GM23338 (cell line): ENCODE measurements around the gene PLAAT5. TPM values are rescaled to one million over a fixed set of nuclear protein-coding genes. Genes with fewer than 3 reads are reported as not detected.

Experiments
- ATAC-seq: fragments of 200-7000 bp; cut with Tn5 transposase; 3 replicates; pipeline ENCODE4 v1.9.1; 2020
- DNase-seq: peaks from one replicate; pipeline ENCODE4 v3.0.0-alpha.2; 2015; ENCODE audit warnings: low spot score
- H2AFZ ChIP-seq: fragments of 200-600 bp; sonication (generic); 2 replicates; pipeline ENCODE4 v1.8.0; 2016; ENCODE audit warnings: antibody characterized with exemption, mild to moderate bottlenecking, moderate library complexity
- H3F3A ChIP-seq: fragments of 200-600 bp; sonication (generic); replicated peaks from 2 replicates; pipeline ENCODE4 v1.8.0; 2017; ENCODE audit warnings: antibody characterized with exemption, mixed run types, low read depth
- H3K27ac ChIP-seq: fragments of 200-600 bp; sonication (generic); 2 replicates; pipeline ENCODE4 v1.6.1; 2016; ENCODE audit warnings: low read depth
- H3K27me3 ChIP-seq: fragments of 200-600 bp; sonication (generic); 2 replicates; pipeline ENCODE4 v1.8.0; 2016; ENCODE audit warnings: mild to moderate bottlenecking, mixed run types, moderate library complexity; ENCODE audit not compliant: insufficient read depth
- H3K36me3 ChIP-seq: fragments of 200-600 bp; sonication (generic); 2 replicates; pipeline ENCODE4 v1.8.0; 2016; ENCODE audit warnings: mild to moderate bottlenecking; ENCODE audit not compliant: insufficient read depth
- H3K4me1 ChIP-seq: fragments of 200-600 bp; sonication (generic); 2 replicates; pipeline ENCODE4 v1.8.0; 2016; ENCODE audit warnings: mild to moderate bottlenecking, moderate library complexity; ENCODE audit not compliant: insufficient read depth
- H3K4me2 ChIP-seq: fragments of 200-600 bp; sonication (generic); 2 replicates; pipeline ENCODE4 v1.7.1; 2017; ENCODE audit warnings: mixed run types
- H3K4me3 ChIP-seq: fragments of 200-600 bp; sonication (generic); 2 replicates; pipeline ENCODE4 v1.6.1; 2016; ENCODE audit warnings: mixed run types
- H3K79me2 ChIP-seq: fragments of 200-600 bp; sonication (generic); replicated peaks from 2 replicates; pipeline ENCODE4 v1.8.0; 2017; ENCODE audit warnings: mild to moderate bottlenecking; ENCODE audit not compliant: insufficient read depth
- H3K9me2 ChIP-seq: fragments of 200-600 bp; sonication (generic); 2 replicates; pipeline ENCODE4 v1.8.0; 2017; ENCODE audit not compliant: insufficient read depth
- H4K20me1 ChIP-seq: fragments of 200-600 bp; sonication (generic); replicated peaks from 2 replicates; pipeline ENCODE4 v1.8.0; 2017; ENCODE audit warnings: mild to moderate bottlenecking; ENCODE audit not compliant: insufficient read depth
- H3K27ac Mint-ChIP-seq: 2 replicates; pipeline ENCODE4 v1.8.0; 2020; ENCODE audit warnings: inconsistent platforms, mild to moderate bottlenecking, moderate library complexity, mixed read lengths
- H3K27me3 Mint-ChIP-seq: 3 replicates; pipeline ENCODE4 v1.8.0; 2022; ENCODE audit warnings: low read depth, mild to moderate bottlenecking, moderate library complexity, mixed read lengths, inconsistent platforms; ENCODE audit not compliant: insufficient read depth, poor library complexity
- H3K36me3 Mint-ChIP-seq: 3 replicates; pipeline ENCODE4 v1.8.0; 2021; ENCODE audit warnings: low read depth, mild to moderate bottlenecking, inconsistent platforms, moderate library complexity, mixed read lengths
- H3K4me1 Mint-ChIP-seq: 3 replicates; pipeline ENCODE4 v1.8.0; 2020; ENCODE audit warnings: mild to moderate bottlenecking, inconsistent platforms, mixed read lengths
- H3K4me3 Mint-ChIP-seq: 3 replicates; pipeline ENCODE4 v1.8.0; 2021; ENCODE audit warnings: moderate library complexity, mild to moderate bottlenecking, inconsistent platforms, mixed read lengths
- H3K9me3 Mint-ChIP-seq: 3 replicates; pipeline ENCODE4 v1.8.0; 2020; ENCODE audit warnings: moderate library complexity, mild to moderate bottlenecking, inconsistent platforms, mixed read lengths
- CREB1 ChIP-seq: fragments of 250-450 bp; sonication (Bioruptor Pico); IDR thresholded peaks from 2 replicates; pipeline ENCODE4 v1.5.0; 2020; ENCODE audit warnings: low read depth, mild to moderate bottlenecking, moderate library complexity
- EZH2 ChIP-seq: fragments of 200-600 bp; sonication (generic); IDR thresholded peaks from one replicate; pipeline ENCODE4 v1.8.0; 2017; ENCODE audit warnings: antibody characterized with exemption, mild to moderate bottlenecking, low read depth; ENCODE audit not compliant: unreplicated experiment
- JUNB ChIP-seq: IDR thresholded peaks from one replicate; pipeline ENCODE4 v1.6.1; 2016; ENCODE audit warnings: antibody characterized with exemption; ENCODE audit not compliant: unreplicated experiment
- NANOG ChIP-seq: IDR thresholded peaks from 2 replicates; pipeline ENCODE4 v1.6.1; 2016; ENCODE audit warnings: antibody characterized with exemption, borderline replicate concordance
- POLR2AphosphoS5 ChIP-seq: IDR thresholded peaks from 2 replicates; pipeline ENCODE4 v1.6.1; 2016; ENCODE audit warnings: antibody characterized with exemption, low read depth
- ZNF331 ChIP-seq: fragments of 250-450 bp; sonication (Bioruptor Pico); IDR thresholded peaks from 2 replicates; pipeline ENCODE4 v1.5.0; 2020; ENCODE audit warnings: low read depth, mild to moderate bottlenecking, moderate library complexity
- long read RNA-seq: library from polyadenylated mRNA; unstranded; transcript quantifications from one replicate; pipeline ENCODE4 v2.0.0, GENCODE V29; 2020; ENCODE audit not compliant: unreplicated experiment
- polyA plus RNA-seq: library from polyadenylated mRNA; unstranded; fragments of >200 nt; fragmentation: Nextera tagmentation; extraction: Ambion mirVana; gene quantifications from 2 replicates; pipeline ENCODE4 v1.2.1, GENCODE V29; 2016
- total RNA-seq: library from RNA; depleted of rRNA; stranded (reverse); fragments of >200 nt; shearing (Covaris generic); gene quantifications from 2 replicates; pipeline ENCODE4 v1.2.3, GENCODE V29; 2014; rRNA removed
- TF ChIP-seq, protein P1 (sequence below): fragments of 250-450 bp; sonication (Bioruptor Pico); IDR thresholded peaks from 2 replicates; pipeline ENCODE4 v1.5.0; 2020; ENCODE audit warnings: mild to moderate bottlenecking, moderate library complexity
- TF ChIP-seq, protein P2 (sequence below), 2 experiments: fragments of 200-600 bp in 1 of 2; sonication (generic) in 1 of 2; conservative IDR thresholded peaks; 2 replicates each; pipeline versions ENCODE4 v1.5.1 to v1.6.1; 2016 to 2017; ENCODE audit warnings: antibody characterized with exemption in 2 of 2, low read depth in 2 of 2, mild to moderate bottlenecking in 2 of 2, moderate library complexity in 1 of 2

The PLAAT5 gene, protein sequence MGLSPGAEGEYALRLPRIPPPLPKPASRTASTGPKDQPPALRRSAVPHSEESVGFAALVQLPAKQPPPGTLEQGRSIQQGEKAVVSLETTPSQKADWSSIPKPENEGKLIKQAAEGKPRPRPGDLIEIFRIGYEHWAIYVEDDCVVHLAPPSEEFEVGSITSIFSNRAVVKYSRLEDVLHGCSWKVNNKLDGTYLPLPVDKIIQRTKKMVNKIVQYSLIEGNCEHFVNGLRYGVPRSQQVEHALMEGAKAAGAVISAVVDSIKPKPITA
- total RNA-seq, result 10.4 and 11.6 TPM in 2 replicates
- polyA plus RNA-seq, result 7.5 and 7.7 TPM in 2 replicates
- long read RNA-seq, partial matches to known transcripts, result 1 of 1 reads
- long read RNA-seq, other reads (novel, unspliced or antisense), result 0 of 1 reads

DNA sequence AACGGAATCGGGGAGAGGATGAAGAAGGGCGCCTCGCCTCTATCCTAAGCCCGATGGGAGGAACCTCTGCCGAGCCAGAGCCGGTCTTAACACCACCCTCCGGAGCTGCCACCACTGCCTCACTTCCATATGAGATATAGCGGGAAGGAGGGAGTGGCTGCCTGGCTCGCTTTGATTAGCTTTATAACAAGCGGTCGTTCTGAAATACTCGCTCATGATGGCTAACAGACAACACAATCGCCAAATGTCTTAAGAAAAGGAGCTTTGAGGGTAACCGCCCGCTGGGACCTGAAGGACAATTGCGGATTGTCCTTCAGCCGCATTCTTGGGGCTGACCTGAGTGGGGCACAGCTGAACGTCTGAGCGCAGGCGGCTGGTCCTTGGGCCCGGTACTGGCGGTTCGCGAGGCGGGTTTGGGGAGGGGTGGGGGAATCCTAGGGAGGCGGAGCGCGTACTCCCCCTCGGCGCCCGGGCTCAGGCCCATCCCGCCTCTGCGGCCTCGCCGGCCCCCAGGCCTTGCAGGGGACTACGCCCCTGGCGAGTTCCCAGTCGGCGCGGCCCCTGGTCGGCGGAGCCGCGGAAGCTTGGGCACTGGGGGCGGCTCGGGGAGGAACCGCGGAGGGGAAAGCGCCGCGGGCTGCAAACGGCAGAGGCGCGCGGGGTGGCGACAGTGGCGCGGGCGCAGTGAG lies at the start of gene PLAAT5:
TSS of gene PLAAT5 (minus strand) at position 617 of the 689 bp plus-strand sequence. CDS start at position 484, 133 bp downstream.
- peaks cover 35% of the 10 kb centered on the region for H3K4me1 ChIP-seq

DNA sequence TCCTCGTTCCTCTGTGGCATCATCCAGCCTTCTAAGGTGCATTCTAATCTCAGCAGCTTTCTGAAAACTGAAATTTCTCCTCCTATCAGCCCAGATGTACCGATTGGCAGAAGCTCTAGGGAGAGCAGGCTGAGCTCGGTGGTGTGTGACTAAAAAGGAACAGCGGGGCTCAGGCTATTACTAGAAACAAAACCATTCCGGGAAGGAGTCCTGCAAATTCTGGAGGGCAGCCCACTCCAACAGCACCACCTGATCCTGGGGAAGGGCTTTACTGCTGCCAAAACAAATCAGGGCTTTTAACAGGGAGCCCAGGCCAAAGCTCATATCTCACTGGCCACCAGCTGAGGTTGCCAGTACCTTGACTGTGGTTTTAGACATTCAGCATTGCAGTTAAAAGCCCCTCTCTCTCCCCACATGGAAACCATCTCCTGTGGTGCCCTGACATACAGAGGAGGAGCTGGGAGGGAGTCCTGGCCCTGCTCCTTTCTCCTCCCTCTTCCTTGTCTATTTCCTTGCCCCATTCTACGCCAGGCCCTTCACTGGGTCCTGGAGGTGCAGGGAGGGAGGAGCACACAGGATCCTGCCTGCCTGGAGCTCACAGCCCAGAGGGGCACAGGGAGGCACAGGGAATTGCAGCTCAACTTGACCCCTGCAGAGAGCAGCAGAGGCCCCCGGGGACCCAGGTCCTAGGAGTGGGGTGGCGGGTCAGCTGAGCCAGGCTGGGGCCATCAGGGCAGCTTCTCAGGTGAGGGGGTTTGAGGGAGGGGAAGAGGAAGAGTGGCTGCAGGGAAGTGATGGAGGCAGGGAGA lies 46.5 kb upstream of the PLAAT5 start:
- no peak for DNase-seq
- no peaks in the 10 kb centered on the region for H3K27me3 ChIP-seq
- no peak overlapping the region for H3K4me3 Mint-ChIP-seq
- H3K27ac ChIP-seq, result no peak overlapping the region
- no peaks in the 10 kb centered on the region for H3K79me2 ChIP-seq
- no peaks in the 10 kb centered on the region; the same call in 2 of the 3 replicates for H3K36me3 Mint-ChIP-seq
- no peaks in the 10 kb centered on the region for H3K9me3 Mint-ChIP-seq
- no peak overlapping the region for H2AFZ ChIP-seq
- H3K27me3 Mint-ChIP-seq, result peaks cover 10% of the 10 kb centered on the region
- no peaks in the 10 kb centered on the region for H4K20me1 ChIP-seq
- no peak overlapping the region for H3K4me2 ChIP-seq
- H3K4me1 Mint-ChIP-seq, result peaks cover 21% of the 10 kb centered on the region
- H3K9me2 ChIP-seq, result peaks cover 9% of the 10 kb centered on the region; the same call in 1 of the 2 replicates
- H3K4me3 ChIP-seq, result no peak overlapping the region
- H3F3A ChIP-seq, result 0 out of 2 replicates have a peak, but pooled peaks cover 8% of the 10 kb centered on the region
- ATAC-seq, result peak; percentile 14; the same call in 1 of the 3 replicates
- H3K36me3 ChIP-seq, result no peaks in the 10 kb centered on the region
- H3K4me1 ChIP-seq, result peaks cover 10% of the 10 kb centered on the region
- H3K27ac Mint-ChIP-seq, result no peak overlapping the region
- no peak for TF ChIP-seq CREB1 (CRISPR knock-in tag)
- TF ChIP-seq, protein P1, sequence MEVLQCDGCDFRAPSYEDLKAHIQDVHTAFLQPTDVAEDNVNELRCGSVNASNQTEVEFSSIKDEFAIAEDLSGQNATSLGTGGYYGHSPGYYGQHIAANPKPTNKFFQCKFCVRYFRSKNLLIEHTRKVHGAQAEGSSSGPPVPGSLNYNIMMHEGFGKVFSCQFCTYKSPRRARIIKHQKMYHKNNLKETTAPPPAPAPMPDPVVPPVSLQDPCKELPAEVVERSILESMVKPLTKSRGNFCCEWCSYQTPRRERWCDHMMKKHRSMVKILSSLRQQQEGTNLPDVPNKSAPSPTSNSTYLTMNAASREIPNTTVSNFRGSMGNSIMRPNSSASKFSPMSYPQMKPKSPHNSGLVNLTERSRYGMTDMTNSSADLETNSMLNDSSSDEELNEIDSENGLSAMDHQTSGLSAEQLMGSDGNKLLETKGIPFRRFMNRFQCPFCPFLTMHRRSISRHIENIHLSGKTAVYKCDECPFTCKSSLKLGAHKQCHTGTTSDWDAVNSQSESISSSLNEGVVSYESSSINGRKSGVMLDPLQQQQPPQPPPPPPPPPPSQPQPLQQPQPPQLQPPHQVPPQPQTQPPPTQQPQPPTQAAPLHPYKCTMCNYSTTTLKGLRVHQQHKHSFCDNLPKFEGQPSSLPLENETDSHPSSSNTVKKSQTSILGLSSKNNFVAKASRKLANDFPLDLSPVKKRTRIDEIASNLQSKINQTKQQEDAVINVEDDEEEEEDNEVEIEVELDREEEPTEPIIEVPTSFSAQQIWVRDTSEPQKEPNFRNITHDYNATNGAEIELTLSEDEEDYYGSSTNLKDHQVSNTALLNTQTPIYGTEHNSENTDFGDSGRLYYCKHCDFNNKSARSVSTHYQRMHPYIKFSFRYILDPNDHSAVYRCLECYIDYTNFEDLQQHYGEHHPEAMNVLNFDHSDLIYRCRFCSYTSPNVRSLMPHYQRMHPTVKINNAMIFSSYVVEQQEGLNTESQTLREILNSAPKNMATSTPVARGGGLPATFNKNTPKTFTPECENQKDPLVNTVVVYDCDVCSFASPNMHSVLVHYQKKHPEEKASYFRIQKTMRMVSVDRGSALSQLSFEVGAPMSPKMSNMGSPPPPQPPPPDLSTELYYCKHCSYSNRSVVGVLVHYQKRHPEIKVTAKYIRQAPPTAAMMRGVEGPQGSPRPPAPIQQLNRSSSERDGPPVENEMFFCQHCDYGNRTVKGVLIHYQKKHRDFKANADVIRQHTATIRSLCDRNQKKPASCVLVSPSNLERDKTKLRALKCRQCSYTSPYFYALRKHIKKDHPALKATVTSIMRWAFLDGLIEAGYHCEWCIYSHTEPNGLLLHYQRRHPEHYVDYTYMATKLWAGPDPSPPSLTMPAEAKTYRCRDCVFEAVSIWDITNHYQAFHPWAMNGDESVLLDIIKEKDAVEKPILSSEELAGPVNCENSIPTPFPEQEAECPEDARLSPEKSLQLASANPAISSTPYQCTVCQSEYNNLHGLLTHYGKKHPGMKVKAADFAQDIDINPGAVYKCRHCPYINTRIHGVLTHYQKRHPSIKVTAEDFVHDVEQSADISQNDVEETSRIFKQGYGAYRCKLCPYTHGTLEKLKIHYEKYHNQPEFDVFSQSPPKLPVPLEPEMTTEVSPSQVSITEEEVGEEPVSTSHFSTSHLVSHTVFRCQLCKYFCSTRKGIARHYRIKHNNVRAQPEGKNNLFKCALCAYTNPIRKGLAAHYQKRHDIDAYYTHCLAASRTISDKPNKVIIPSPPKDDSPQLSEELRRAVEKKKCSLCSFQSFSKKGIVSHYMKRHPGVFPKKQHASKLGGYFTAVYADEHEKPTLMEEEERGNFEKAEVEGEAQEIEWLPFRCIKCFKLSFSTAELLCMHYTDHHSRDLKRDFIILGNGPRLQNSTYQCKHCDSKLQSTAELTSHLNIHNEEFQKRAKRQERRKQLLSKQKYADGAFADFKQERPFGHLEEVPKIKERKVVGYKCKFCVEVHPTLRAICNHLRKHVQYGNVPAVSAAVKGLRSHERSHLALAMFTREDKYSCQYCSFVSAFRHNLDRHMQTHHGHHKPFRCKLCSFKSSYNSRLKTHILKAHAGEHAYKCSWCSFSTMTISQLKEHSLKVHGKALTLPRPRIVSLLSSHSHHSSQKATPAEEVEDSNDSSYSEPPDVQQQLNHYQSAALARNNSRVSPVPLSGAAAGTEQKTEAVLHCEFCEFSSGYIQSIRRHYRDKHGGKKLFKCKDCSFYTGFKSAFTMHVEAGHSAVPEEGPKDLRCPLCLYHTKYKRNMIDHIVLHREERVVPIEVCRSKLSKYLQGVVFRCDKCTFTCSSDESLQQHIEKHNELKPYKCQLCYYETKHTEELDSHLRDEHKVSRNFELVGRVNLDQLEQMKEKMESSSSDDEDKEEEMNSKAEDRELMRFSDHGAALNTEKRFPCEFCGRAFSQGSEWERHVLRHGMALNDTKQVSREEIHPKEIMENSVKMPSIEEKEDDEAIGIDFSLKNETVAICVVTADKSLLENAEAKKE (CRISPR knock-in tag), result no peak
- no peak for TF ChIP-seq POLR2AphosphoS5
- no peak for TF ChIP-seq NANOG
- TF ChIP-seq, protein P2, sequence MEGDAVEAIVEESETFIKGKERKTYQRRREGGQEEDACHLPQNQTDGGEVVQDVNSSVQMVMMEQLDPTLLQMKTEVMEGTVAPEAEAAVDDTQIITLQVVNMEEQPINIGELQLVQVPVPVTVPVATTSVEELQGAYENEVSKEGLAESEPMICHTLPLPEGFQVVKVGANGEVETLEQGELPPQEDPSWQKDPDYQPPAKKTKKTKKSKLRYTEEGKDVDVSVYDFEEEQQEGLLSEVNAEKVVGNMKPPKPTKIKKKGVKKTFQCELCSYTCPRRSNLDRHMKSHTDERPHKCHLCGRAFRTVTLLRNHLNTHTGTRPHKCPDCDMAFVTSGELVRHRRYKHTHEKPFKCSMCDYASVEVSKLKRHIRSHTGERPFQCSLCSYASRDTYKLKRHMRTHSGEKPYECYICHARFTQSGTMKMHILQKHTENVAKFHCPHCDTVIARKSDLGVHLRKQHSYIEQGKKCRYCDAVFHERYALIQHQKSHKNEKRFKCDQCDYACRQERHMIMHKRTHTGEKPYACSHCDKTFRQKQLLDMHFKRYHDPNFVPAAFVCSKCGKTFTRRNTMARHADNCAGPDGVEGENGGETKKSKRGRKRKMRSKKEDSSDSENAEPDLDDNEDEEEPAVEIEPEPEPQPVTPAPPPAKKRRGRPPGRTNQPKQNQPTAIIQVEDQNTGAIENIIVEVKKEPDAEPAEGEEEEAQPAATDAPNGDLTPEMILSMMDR (conservative IDR thresholded peaks at IDR 0.05; ENCODE audit: low read depth in 2 of 2), result no peak
- TF ChIP-seq JUNB, result no peak
- TF ChIP-seq EZH2, result no peak
- TF ChIP-seq ZNF331 (CRISPR knock-in tag), result no peak

More for the DNA sequence above, at the start of gene PLAAT5:
- TF ChIP-seq EZH2, result no peak
- TF ChIP-seq POLR2AphosphoS5, result peak; percentile 40; the same call in 1 of the 2 replicates
- Histone ChIP-seq H3K9me2 (no peaks in the 10 kb centered on the region), H3F3A (peaks cover 13% of the 10 kb centered on the region; the same call in 1 of the 2 replicates), H3K27me3 (peaks cover 7% of the 10 kb centered on the region; the same call in 1 of the 2 replicates), H3K79me2 (0 out of 2 replicates have a peak, but pooled peaks cover under 1% of the 10 kb centered on the region), H2AFZ (peak within 1 kb of the TSS; percentile 89), H3K36me3 (peaks cover 7% of the 10 kb centered on the region; the same call in 1 of the 2 replicates), H3K4me2 (peak within 1 kb of the TSS; percentile 86), H3K27ac (peak within 1 kb of the TSS; percentile 47), H3K4me3 (peak within 1 kb of the TSS; percentile 75), H4K20me1 (no peaks in the 10 kb centered on the region)
- Mint-ChIP-seq H3K4me3 (peak within 1 kb of the TSS; percentile 89), H3K36me3 (peaks cover 19% of the 10 kb centered on the region), H3K27ac (no peak within 1 kb of the TSS), H3K4me1 (peaks cover 17% of the 10 kb centered on the region), H3K9me3 (peaks cover 21% of the 10 kb centered on the region), H3K27me3 (peaks cover 24% of the 10 kb centered on the region)
- DNase-seq (peak; percentile 81), ATAC-seq (peak; percentile 77)
